Activated CD4-positive, alpha-beta T cell treated with anti-CD3 and anti-CD28 coated beads for 1 hour (primary cell): ENCODE measurements around the gene ZNF554.
"Not testable (repeated sequence)": the region's sequence is repeated elsewhere in the genome, so short reads cannot be mapped to it uniquely, and the experiment has no call there.

ENCODE experiments used
- DNase-seq: peaks from one replicate; pipeline ENCODE4 v3.0.0-alpha.2; 2020

The ZNF554 gene

DNA sequence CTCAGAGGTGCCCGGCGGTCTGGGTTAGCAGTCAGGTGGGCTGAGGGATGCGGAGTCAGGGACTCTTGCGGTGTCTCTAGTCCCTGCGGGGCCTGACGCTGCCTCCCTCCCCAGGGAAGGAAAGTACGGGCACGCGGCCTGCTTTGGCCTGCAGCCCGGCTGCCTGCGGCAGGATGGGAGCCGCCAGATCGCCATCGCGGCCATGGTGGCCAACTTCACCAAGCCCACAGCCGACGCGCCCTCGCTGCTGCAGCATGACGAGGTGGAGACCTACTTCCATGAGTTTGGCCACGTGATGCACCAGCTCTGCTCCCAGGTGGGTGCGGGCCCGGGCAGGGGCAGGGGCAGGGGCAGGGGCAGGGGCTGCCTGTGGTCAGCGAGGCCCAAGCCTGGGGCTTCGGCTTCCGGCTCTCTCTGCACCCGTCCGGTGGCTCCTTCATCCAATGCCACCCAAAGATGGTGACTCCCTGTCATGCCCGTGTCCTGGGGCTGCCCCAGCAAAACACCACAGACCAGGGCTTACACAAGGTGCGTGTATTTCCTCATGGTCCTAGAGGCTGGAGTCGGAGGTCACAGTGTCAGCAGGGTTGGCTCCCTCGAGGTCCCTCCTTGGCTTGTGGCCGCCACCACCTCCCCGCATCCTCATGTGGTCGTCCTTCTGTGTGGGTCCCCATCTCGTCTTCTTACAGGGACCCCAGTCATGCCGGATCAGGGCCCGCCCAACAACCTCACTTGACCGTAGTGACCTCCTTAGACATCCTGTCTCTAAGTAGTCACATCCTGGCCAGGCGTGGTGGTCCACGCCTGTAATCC, 11.3 kb upstream of the ZNF554 start:
- DNase-seq, result no peak

DNA sequence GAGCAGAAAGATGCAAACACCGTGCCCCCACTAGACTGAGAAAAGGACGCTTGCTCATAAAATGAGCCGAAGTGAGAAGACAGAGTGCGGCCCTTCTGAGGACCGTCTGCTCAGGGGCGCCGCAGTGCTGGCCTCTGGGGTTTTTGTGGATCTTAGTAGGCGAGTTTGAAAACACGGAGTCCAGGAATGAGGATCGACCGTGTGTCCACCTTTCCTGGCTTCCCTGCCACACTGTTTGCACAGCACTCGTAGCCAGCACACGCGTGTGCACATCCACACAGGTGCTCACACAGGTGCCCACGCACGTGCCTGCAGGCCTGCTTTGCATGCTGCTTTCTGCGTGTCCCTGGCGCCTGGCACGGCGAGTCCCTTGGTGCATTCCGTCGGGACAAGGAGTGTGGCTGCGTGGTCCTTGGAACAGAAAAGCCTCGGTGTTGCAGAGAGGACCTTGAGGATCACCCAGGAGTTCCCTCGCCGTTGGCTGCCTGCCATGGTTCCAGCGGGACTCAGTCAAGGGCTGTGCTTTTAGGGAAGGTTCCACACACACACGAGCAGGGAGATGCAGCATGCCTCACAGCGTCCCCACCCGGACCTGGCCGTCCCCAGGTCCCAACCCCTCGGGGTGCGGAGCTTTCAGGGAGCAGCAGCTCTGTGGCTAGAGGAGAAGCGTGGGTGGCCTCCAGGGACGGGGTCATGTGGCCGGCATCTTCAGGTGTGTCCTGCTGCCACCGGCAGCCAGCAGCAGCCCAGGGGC, 10.1 kb upstream of the ZNF554 start:
- DNase-seq, result no peak

DNA sequence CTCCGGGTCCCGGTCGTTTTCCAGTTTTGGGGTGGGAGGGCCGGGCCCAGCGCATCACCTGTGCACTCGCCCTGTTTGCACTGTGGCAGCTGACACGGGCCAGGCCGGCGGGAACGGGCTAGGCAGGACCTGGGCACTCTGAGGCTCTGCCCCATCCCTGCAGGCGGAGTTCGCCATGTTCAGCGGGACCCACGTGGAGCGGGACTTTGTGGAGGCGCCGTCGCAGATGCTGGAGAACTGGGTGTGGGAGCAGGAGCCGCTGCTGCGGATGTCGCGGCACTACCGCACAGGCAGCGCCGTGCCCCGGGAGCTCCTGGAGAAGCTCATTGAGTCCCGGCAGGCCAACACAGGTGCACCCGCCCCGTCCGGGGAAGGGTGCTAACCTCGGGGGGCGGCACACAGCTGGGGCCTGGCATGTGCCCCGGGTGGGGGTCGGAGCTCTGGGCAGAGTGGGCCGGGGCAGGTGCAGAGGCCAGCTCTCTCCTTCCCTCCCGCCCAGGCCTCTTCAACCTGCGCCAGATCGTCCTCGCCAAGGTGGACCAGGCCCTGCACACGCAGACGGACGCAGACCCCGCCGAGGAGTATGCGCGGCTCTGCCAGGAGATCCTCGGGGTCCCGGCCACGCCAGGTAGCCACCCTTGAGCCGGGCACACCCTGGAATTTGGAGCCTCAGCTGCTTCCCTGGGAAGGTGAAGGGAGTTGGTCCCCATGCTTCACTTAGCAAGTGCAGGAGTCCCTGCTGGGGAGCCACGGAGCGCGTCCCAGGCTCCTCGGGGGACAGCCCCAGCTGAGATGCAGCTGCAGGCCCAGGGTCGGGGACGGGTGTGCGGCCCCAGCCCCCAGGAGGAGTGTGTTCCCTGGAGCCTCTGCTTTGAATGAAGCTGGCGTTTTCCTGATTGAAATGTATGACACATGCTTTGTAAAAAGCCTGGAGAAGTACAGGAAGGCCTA, 9.3 kb upstream of the ZNF554 start:
- no peak for DNase-seq

DNA sequence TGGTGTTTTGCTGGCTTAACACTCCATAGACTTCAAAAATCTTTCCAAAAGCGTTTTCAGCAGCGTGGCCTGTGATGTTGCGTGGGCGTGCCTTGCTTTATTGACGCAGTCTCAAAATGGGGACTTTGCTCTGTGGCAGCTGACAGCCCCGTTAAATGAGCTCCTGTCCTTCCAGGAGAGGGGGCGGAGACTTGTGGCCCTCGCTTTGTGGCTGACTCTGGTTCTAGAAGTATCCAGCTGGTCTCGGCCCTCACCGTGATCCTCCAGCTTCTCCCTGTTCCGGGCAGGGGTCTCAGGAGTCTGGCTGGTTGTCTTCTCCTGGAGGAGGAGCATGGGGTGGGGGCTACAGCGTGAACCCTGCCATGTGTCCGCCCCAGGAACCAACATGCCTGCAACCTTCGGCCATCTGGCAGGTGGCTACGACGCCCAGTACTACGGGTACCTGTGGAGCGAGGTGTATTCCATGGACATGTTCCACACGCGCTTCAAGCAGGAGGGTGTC, 8.4 kb upstream of the ZNF554 start:
- DNase-seq, result no peak

DNA sequence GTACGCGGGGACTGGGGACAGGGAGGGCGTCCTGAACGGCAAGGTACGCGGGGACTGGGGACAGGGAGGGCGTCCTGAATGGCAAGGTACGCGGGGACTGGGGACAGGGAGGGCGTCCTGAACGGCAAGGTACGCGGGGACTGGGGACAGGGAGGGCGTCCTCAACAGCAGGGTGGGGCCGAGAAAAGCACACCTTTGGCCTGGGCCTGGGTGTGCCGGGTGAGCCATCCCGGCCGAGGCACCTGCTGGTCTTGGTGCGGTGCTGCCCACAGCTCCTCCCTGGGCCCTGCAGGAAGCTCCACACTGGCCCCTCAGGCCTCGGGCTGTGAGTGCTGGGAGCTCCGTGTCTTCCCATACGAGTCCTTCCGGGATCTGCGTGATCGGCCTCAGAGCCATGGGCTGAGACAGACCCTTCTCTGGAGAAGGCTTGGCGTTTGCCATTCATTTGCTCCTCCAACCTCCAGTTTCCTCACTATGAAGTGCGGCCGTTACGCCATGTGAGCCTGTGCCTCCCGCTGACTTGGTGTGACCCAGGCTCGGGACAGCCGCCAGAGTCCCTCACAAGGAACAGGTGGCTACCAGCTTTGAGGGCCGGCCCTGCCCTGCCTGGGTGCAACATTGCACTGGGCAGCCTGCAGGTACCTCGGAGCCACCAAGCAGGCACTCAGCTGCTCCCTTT, 7.8 kb upstream of the ZNF554 start:
- DNase-seq, result no peak

DNA sequence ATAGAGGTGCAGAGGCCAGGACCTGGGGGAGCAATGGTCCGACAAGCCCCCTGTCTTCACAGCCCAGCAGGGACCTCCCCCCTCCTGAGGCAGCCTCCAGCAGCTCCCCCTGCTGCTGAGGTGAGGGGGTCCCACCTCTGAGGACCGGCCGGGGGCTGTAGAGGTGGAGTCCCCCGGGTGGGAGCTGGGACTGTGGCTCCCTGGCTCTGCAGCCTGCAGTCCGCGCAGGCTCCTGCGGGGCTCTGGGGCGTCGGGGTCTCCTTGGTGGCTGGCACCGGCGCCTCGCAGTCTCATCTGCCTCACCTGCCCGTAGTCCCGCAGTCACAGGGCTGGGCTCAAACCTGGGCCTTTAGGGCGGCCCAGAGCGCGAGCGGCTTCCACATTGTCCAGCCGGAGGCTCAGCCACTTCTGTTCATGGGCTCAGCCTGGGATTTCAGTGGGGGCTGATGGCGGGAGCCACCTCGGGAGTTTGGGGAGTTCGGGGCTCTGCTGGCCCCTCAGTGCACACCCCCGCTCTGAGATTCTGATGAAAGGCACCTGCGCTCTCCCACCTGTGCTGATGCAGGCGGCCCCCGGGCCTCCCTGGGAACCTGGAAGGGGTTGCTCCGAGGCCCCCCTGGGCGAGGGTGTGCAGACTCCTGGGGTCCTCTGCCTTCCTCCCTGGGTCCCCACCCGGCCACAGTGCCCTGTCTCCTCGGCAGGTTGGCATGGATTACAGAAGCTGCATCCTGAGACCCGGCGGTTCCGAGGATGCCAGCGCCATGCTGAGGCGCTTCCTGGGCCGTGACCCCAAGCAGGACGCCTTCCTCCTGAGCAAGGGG, 7.0 kb upstream of the ZNF554 start:
- DNase-seq, result no peak

DNA sequence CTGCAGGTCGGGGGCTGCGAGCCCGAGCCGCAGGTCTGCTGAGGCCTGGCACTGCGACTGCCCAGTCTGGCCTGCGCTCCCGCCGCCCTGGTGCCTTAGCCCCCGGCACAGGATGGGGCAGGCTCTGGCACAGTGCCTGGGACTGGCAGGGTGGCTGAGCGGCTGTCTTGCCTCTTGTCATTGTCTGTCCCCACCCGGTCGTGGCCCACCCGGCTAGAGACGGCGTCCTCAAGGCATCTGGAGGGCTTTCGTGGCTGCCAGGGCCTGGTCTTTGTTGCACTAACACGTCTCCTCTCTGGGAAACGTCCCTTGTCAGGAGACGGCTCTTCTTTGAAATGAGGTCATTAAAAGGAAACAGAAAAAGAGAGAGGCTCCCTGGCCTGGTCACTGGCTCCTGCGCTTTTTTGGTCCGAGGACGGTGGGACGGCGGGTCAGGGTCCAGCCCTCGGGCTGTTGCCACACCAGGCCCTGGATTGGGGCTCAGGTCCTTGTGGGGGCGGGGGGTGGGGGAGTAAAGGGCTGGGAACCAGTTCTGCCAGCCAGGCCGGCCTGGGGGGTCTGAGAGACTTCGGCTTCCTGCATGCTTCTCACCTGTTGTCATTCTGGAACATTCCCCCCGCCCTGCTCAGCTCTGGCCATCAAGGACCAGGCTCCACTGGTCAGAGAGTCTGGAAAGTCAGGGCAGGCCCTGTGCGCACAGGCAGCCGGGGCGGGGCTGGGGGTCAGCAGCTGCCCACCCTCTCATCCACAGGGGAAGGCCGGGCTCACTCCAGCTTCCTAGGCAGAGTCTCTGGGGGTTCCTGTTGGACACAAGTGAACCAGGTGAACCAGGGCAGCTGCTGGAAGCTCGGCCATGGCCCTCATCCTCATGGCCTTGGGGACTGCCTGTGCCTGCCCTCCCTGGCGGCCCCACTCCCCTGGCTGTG, 6.2 kb upstream of the ZNF554 start:
- no peak for DNase-seq

DNA sequence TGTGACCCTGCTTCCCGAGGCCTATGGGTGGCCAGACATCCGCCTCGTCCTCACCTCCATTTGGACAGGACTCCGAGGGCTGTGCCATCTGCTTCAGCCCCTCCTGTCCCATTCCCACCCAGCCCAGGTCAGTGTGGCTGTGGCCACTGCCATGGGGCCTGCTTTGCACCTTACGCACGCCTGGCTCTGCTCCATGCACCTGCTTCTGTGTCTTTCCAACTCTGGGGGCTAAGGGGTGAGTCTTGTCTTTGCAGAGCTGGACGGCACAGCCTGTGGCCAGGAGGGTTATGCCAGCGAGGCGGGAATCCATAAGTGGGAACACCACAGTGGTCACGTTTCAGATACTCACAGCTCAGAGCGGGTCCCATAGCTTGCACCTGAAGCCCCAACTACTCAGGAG, 5.2 kb upstream of the ZNF554 start:
- DNase-seq, result no peak

DNA sequence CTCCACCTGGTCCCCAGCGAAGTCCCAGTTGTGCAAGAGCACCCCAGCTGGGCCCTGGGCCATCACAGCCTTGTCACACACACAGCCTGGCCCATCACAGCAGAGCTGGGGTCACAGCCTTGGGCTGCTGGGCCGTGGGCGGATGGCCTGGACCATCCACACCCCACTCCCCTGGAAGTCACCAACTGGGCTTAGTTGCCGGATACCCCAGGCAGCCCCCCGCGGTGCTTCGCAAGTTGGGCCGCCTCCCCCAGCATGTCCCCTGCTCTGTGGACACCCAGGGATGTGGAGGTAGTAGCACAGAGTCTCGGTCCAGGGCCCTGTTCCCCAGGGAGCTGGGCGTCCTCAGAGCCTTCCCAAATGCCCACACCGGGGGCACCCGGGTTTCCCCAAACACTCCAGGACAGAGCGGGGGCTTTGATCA, 4.5 kb upstream of the ZNF554 start:
- DNase-seq, result no peak

DNA sequence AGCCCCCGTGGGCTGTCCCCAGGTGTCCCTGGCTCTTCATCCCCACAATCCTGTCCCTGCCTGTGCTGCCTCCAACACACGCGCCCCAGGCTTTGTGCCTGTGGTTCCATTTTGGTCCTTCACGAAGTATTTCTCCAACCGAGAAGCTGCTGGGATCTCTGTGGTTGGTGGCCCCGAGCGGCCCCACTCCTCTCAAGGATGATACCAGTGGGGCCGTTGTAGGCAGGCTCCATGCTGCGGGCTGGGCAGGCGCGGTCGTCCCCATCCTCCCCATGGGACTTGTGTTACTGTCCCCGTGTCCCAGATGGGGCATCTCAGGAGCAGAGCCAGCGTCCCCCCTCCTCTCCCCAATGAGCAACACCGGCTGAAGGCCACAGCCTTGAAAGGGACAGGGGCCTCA, 3.7 kb upstream of the ZNF554 start:
- DNase-seq, result no peak

DNA sequence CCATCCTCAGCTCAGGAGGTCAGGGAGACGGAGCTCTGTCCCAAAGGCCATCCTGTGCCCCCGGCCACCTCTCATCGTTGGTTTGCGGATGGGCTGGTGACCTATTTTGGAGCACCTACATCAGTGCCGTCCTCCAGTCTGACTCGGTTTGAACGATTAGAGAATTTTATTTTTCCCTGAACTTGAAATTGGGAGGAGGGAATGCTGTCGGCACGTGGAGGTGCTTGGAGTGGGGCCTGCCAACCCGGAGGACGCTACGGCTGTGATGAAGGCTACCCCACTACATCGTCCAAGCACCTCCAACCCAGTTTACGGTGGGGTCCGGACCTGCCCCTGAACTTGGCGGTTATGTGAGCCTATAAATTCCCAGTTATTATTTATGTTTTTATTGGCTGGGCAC, 3.0 kb upstream of the ZNF554 start:
- no peak for DNase-seq

DNA sequence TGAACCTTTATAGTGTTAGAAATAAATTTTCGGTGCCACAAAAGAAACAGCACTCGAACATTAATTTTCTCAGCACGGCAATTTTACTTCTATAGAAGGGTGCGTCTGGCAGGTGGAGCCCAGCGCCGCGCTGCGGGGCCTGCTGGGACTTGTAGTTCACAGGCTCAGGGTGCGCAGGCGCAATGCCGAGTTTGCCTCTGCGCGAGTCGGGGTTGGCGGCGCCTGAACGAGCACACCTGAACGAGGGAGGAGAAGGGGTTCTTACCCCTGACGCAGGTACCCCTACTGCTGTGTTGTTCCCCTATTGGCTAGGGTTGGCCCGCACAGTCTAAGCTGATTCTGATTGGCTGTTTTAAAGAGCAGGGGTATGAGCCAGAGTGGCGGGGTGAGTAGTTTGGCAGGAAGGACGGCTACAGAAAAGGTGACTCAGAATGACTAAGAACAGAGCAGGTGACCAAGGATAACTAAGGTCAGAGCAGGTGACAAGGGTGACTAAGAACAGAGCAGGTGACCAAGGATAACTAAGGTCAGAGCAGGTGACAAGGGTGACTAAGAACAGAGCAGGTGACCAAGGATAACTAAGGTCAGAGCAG, 2.3 kb upstream of the ZNF554 start:
- not testable (repeated sequence) for DNase-seq

DNA sequence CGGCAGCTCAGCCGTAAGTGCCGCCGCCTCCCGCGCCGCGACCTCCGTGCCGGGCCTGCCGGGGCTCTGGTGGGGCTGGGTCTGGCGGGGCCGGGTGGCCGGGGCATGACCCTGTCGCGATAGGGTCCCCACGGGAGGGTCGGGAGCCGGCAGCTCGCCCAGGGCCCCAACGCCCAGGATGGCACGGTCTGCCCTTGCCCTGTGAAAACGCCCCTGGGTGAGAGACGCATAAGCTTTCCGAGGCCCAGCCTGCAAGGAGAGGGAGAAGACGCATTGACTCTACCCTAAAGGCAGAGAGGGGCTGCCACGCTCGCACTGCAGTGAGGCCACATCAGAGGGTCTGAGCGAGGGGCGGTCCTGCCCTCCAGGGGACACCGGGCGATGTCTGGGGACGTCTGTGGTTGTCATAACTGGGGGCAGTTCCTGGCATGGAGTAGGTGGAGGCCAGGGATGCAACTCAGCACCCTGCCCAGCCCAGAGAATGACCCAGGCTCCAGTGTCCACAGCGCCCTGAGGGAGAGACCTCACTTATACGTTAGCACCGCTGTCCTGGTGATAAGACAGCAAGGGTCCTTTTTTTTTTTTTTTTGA, 539 bp downstream of the ZNF554 start:
- no peak for DNase-seq

DNA sequence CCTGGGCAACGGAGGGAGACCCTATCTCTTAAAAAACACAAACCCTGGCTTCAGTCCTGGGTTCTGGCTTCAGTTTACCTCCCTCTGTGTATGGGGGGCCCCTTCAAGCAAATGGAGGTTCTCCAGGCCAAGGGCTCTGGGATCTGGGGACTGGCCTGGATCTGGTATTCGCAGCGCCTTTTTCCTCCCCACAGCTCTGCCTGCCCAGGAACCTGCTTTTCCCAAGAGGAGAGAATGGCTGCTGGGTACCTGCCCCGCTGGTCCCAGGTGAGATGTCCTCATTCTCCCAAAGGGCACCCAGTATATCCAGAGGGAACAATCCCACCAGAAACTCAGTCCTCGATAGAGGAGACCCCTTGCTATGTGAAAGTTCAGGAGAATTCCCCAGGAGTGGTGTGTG, 3.2 kb downstream of the ZNF554 start:
- no peak for DNase-seq

DNA sequence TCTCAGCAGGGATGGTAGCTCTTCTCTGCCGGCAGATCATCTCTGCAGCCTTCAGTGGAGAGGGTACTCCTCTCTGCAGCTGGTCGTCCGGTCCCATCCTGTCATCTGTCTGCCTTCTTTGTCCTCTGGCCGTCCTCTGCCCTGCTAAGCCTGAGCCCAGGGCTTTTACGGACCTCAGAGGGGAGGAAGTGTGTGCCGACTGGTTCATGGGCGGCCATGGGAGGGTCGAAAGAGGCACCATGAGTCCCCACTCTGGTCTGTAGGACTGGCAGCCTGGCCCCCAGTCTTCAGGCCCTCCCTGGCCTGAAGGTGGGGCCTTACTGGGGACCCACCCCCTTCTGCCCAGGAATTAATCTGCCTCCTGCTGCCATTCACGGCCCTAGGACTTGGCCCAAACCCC, 4.0 kb downstream of the ZNF554 start:
- no peak for DNase-seq

DNA sequence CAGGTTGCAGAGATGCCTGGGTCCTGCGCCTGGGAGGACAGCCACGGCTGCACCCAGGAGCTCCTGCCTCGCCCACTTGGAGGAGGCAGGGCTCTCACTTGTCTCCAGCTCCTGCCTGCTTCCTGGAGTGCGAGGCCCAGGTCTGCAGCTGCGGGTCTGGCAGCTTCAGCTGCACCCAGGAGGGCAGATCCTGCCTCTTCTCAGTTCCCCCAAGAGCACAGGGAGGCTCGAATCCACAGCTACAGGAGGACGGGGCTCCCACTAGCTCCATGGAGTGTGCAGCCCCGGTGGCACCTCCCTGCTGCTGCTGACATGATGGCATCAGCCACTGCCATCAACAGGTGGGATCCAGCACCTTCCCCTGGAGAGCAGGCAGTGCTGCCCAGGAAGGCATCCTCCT, 4.5 kb downstream of the ZNF554 start:
- DNase-seq, result no peak

DNA sequence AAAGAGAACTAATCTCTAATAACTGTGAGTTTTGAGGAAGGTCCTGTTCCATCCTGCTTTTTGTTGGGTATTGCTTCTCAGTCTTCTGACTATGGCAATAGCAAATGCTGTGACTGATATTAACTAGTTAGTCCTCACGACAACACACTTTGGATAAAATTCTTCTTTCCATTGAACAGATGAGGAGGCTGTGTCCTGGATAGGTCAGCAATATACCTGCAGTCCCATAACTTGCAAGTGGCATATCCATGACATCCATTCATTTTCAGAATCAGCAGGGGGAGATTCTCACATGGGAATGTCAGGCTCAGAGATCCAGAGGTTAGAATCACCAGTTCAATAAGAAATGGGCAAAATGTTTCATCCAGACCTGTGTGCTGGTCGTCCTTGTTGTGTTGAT, 7.4 kb downstream of the ZNF554 start:
- no peak for DNase-seq

DNA sequence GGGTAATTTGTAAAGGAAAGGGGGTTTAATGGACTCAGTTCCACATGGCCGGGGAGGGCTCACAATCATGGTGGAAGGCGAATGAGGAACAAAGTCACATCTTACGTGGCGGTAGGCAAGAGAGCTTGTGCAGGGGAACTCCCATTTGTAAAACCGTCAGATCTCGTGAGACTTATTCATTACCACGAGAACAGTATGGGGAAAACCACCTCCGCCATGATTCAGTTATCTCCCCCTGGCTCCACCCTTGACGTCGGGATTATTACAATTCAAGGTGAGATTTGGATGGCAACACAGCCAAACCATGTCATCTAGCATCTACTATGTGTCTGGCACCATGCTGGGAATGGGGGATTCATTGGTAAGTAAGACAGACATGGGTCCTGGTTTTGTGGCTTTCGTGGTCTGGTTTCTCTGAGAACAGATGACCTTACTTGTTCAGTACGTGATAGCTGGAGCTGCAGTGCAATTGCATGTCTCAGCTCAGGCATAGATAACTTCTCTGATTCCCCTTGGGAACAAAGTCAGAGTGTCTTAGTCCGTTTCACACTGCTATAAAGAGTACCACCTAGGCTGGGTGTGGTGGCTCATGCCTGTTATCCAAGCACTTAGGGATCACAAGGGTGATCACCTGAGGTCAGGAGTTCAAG, 8.3 kb downstream of the ZNF554 start:
- DNase-seq, result no peak

DNA sequence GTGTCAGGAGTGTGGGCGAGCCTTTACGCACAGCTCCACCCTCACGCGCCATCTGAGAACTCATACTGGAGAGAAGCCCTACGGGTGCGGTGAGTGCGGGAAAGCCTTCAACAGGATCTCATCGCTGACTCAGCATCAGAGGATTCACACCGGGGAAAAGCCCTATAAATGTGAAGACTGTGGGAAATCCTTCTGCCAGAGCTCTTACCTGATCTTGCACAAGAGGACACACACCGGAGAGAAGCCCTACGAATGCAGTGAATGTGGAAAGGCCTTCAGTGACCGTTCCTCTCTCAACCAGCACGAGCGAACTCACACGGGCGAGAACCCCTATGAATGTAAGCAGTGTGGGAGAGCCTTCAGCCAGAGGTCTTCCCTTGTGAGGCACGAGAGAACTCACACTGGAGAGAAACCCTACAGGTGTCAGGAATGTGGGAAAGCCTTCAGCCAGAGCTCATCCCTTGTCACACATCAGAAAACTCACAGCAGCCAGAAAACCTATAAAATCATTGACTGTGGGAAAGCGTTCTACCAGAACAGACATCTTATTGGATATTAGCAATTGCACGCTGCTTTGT, 14.7 kb downstream of the ZNF554 start:
- DNase-seq, result no peak
